Measurements from ENCODE around the gene CCNG1. TPM values are rescaled to one million over a fixed set of nuclear protein-coding genes. Genes with fewer than 3 reads are reported as not detected.

CCNG1 gene
- total RNA-seq, 1 experiment from 2014 or later, result 130 TPM

GRCh38 chr5:163440954-163441353, 3.6 kb downstream of the CCNG1 start:
- H3K36me3 ChIP-seq (ENCODE audit: insufficient read depth, low read length, poor library complexity, severe bottlenecking), result peaks cover 68% of the 10 kb centered on the region
- POLR2A ChIA-PET (ENCODE audit: low non-redundant PET), result no interaction called here

GRCh38 chr5:163444526-163444925, 7.1 kb downstream of the CCNG1 start:
- POLR2A ChIA-PET (ENCODE audit: low non-redundant PET), result no interaction called here
- Histone ChIP-seq H3K4me3 (ENCODE audit: low read depth, low read length, poor library complexity, severe bottlenecking) (no peak overlapping the region), H3K9me3 (ENCODE audit: low read depth, low read length, poor library complexity, severe bottlenecking) (no peaks in the 10 kb centered on the region), H3K27me3 (replicated peaks; ENCODE audit: insufficient read depth, low read depth, low read length, poor library complexity) (no peaks in the 10 kb centered on the region), H3K4me1 (ENCODE audit: insufficient read depth, low read length, poor library complexity, severe bottlenecking) (peaks cover 11% of the 10 kb centered on the region), H3K36me3 (ENCODE audit: insufficient read depth, low read length, poor library complexity, severe bottlenecking) (peaks cover 98% of the 10 kb centered on the region), H3K27ac (ENCODE audit: low read depth, low read length, poor library complexity, severe bottlenecking) (no peak overlapping the region)
- no peak for DNase-seq (ENCODE audit: low spot score)
- TSS peak; percentile 3 for BruUV-seq (replicated peaks)
- CTCF ChIA-PET, result no interaction called here
- intact Hi-C loops (cut with micrococcal nuclease; ENCODE audit: unreplicated experiment), result no loop called here
- TF ChIP-seq, protein P1, sequence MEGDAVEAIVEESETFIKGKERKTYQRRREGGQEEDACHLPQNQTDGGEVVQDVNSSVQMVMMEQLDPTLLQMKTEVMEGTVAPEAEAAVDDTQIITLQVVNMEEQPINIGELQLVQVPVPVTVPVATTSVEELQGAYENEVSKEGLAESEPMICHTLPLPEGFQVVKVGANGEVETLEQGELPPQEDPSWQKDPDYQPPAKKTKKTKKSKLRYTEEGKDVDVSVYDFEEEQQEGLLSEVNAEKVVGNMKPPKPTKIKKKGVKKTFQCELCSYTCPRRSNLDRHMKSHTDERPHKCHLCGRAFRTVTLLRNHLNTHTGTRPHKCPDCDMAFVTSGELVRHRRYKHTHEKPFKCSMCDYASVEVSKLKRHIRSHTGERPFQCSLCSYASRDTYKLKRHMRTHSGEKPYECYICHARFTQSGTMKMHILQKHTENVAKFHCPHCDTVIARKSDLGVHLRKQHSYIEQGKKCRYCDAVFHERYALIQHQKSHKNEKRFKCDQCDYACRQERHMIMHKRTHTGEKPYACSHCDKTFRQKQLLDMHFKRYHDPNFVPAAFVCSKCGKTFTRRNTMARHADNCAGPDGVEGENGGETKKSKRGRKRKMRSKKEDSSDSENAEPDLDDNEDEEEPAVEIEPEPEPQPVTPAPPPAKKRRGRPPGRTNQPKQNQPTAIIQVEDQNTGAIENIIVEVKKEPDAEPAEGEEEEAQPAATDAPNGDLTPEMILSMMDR (conservative IDR thresholded peaks at IDR 0.05; ENCODE audit: low read depth, low read length), result no peak
- no peak for TF ChIP-seq EZH2 (IDR thresholded peaks at IDR 0.05; ENCODE audit: borderline replicate concordance, low read depth, low read length, poor library complexity, severe bottlenecking)

More at GRCh38 chr5:163440954-163441353, 3.6 kb downstream of the CCNG1 start:
- H3K9me3 ChIP-seq (ENCODE audit: low read depth, low read length, poor library complexity, severe bottlenecking), result no peaks in the 10 kb centered on the region
- no peak for DNase-seq (ENCODE audit: low spot score)
- peaks cover 22% of the 10 kb centered on the region for H3K4me1 ChIP-seq (ENCODE audit: insufficient read depth, low read length, poor library complexity, severe bottlenecking)
- no peak overlapping the region for H3K4me3 ChIP-seq (ENCODE audit: low read depth, low read length, poor library complexity, severe bottlenecking)
- no peaks in the 10 kb centered on the region for H3K27me3 ChIP-seq (replicated peaks; ENCODE audit: insufficient read depth, low read depth, low read length, poor library complexity)
- CTCF ChIA-PET, result no interaction called here
- BruUV-seq (replicated peaks), result no TSS peak
- H3K27ac ChIP-seq (ENCODE audit: low read depth, low read length, poor library complexity, severe bottlenecking), result no peak overlapping the region
- intact Hi-C loops (cut with micrococcal nuclease; ENCODE audit: unreplicated experiment), result no loop called here
- TF ChIP-seq, protein P1 (conservative IDR thresholded peaks at IDR 0.05; ENCODE audit: low read depth, low read length), result no peak
- TF ChIP-seq EZH2 (IDR thresholded peaks at IDR 0.05; ENCODE audit: borderline replicate concordance, low read depth, low read length, poor library complexity, severe bottlenecking), result no peak

DNA sequence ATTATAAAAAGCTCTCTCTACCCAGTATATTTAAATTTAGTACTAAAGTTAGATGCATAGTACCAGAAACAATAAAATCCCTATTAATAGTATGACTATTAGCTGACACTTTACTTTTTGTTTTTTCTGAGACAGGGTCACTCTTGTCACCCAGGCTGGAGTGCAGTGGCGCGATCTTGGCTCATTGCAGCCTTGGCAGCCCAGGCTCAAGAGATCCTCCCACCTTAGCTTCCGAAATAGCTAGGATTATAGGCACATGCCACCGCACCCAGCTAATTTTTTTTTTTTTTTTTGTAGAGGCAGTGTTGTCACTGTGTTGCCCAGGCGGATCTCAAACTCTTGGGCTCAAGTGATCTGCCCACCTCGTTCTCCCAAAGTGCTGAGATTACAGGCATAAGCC, 8.0 kb downstream of the CCNG1 start:
- H3K9me3 ChIP-seq (ENCODE audit: low read depth, low read length, poor library complexity, severe bottlenecking), result no peaks in the 10 kb centered on the region
- intact Hi-C loops (cut with micrococcal nuclease; ENCODE audit: unreplicated experiment), result no loop called here
- TF ChIP-seq, protein P1 (conservative IDR thresholded peaks at IDR 0.05; ENCODE audit: low read depth, low read length), result no peak
- no peak overlapping the region for H3K27ac ChIP-seq (ENCODE audit: low read depth, low read length, poor library complexity, severe bottlenecking)
- POLR2A ChIA-PET (ENCODE audit: low non-redundant PET), result no interaction called here
- peaks cover 91% of the 10 kb centered on the region for H3K36me3 ChIP-seq (ENCODE audit: insufficient read depth, low read length, poor library complexity, severe bottlenecking)
- no peak overlapping the region for H3K4me3 ChIP-seq (ENCODE audit: low read depth, low read length, poor library complexity, severe bottlenecking)
- CTCF ChIA-PET, result no interaction called here
- BruUV-seq (replicated peaks), result no TSS peak
- no peaks in the 10 kb centered on the region for H3K27me3 ChIP-seq (replicated peaks; ENCODE audit: insufficient read depth, low read depth, low read length, poor library complexity)
- peaks cover 5% of the 10 kb centered on the region for H3K4me1 ChIP-seq (ENCODE audit: insufficient read depth, low read length, poor library complexity, severe bottlenecking)
- DNase-seq (ENCODE audit: low spot score), result no peak
